Nephron progenitor cell (in vitro differentiated cells): ENCODE data around the gene PGAP2.
"Not testable (repeated sequence)": the region's sequence is repeated elsewhere in the genome, so short reads cannot be mapped to it uniquely, and the experiment has no call there.

Experiments used
- DNase-seq: peaks from one replicate; pipeline ENCODE4 v3.0.0; 2021
- H3K27ac Mint-ChIP-seq: 2 replicates; pipeline ENCODE4 v1.8.0; 2021; ENCODE audit warnings: mild to moderate bottlenecking, moderate library complexity, mixed read lengths
- H3K27me3 Mint-ChIP-seq: 2 replicates; pipeline ENCODE4 v1.8.0; 2021; ENCODE audit warnings: mild to moderate bottlenecking, low read depth, mixed read lengths; ENCODE audit not compliant: poor library complexity
- H3K36me3 Mint-ChIP-seq: 2 replicates; pipeline ENCODE4 v1.8.0; 2021; ENCODE audit warnings: low read depth, mixed read lengths
- H3K4me1 Mint-ChIP-seq: 2 replicates; pipeline ENCODE4 v1.8.0; 2021; ENCODE audit warnings: mixed read lengths
- H3K4me3 Mint-ChIP-seq: 2 replicates; pipeline ENCODE4 v1.8.0; 2021; ENCODE audit warnings: mild to moderate bottlenecking, moderate library complexity, mixed read lengths
- H3K9me3 Mint-ChIP-seq: 2 replicates; pipeline ENCODE4 v1.8.0; 2021; ENCODE audit warnings: mild to moderate bottlenecking, moderate library complexity, mixed read lengths
- CTCF ChIP-seq: fragments of 200-600 bp; sonication (generic); IDR thresholded peaks from 2 replicates; pipeline ENCODE4 v1.5.0; 2021; ENCODE audit warnings: antibody characterized with exemption

Gene PGAP2

GRCh38 chr11:3810951-3811350 is 2.6 kb downstream of the PGAP2 start:
- DNase-seq = no peak
- TF ChIP-seq CTCF = no peak
- Mint-ChIP-seq H3K4me3 (no peak overlapping the region), H3K27ac (no peak overlapping the region), H3K9me3 (no peaks in the 10 kb centered on the region), H3K27me3 (no peaks in the 10 kb centered on the region), H3K4me1 (peaks cover 44% of the 10 kb centered on the region), H3K36me3 (peaks cover 4% of the 10 kb centered on the region)

DNA sequence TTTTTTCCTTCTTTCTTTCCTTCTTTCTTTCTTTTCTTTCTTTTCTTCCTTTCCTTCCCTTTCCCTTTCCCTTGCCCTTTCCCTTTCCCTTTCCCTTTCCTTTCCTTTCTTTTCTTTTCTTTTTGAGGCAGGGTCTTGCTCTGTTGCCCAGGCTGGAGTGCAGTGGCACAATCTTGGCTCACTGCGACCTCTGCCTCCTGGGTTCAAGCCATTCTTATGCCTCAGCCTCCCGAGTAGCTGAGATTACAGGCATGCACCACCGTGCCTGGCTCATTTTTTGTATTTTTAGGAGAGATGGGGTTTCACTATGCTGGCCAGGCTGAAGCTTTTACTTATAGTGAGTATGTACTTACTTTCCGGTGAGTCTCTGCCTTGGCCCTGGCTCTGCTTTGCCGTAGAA is 6.5 kb downstream of the PGAP2 start:
- H3K9me3 Mint-ChIP-seq, DNase-seq, H3K36me3 Mint-ChIP-seq, H3K4me3 Mint-ChIP-seq, H3K27me3 Mint-ChIP-seq: not testable (repeated sequence)
- Mint-ChIP-seq H3K27ac (peak overlapping the region; percentile 92), H3K4me1 (peaks cover 38% of the 10 kb centered on the region)

GRCh38 chr11:3815845-3816244 is 7.5 kb downstream of the PGAP2 start:
- no peak for TF ChIP-seq CTCF
- no peak for DNase-seq
- Mint-ChIP-seq H3K4me3 (peak overlapping the region; percentile 12), H3K4me1 (peaks cover 32% of the 10 kb centered on the region), H3K27me3 (peaks cover 2% of the 10 kb centered on the region), H3K9me3 (no peaks in the 10 kb centered on the region), H3K36me3 (peaks cover 8% of the 10 kb centered on the region), H3K27ac (peak overlapping the region; percentile 92)

DNA sequence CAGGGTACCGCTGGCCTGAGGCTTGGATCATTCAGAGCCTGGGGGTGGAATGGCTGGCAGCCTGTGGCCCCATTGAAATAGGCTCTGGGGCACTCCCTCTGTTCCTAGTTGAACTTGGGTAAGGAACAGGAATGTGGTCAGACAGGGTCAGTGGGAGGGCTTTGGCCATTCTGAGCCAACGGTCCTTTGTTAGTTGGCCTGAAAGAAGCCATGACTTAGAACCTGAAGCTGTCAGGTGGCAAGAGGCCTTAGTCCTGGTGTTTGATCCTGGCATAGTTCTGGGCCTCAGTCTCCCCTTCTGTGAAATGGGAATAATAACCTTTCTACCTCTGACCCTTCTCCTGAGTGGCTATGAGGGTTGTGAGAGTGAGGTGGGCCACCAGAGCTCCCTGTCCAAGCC is 8.3 kb downstream of the PGAP2 start:
- H3K36me3 Mint-ChIP-seq = peaks cover 8% of the 10 kb centered on the region
- H3K4me3 Mint-ChIP-seq = no peak overlapping the region
- H3K9me3 Mint-ChIP-seq = no peaks in the 10 kb centered on the region
- H3K4me1 Mint-ChIP-seq = peaks cover 24% of the 10 kb centered on the region
- no peak overlapping the region for H3K27ac Mint-ChIP-seq
- TF ChIP-seq CTCF = no peak
- DNase-seq = no peak
- peaks cover 2% of the 10 kb centered on the region for H3K27me3 Mint-ChIP-seq

DNA sequence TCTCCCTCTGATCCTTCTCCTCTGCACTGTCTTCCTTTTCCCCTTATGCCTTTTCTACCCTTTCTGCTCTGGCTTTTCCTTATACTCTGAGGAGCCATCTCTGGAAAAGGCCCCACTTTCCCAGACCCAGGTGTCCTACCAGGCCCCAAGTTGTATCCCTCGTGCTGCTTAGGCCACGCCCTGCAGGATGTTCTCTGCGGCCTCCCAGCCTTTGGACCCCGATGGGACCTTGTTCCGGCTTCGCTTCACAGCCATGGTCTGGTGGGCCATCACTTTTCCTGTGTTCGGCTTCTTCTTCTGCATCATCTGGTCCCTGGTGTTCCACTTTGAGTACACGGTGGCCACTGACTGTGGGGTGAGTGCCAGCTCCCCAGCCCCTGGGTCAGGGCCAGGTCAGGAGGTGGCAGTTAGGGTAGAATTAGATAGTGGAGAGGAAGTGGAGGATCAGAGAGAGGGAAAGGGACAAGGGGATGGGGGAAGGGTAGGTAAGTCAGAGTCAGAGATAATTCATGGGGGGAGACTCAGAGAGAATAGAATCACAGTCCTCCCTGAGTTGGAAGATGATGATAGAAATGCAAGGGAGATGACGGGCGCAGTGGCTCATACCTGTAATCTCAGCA is 8.9 kb downstream of the PGAP2 start:
- H3K9me3 Mint-ChIP-seq = no peaks in the 10 kb centered on the region
- H3K4me3 Mint-ChIP-seq = peak overlapping the region; percentile 24
- no peak for TF ChIP-seq CTCF
- DNase-seq = no peak
- H3K4me1 Mint-ChIP-seq = peaks cover 24% of the 10 kb centered on the region
- H3K27ac Mint-ChIP-seq = peak overlapping the region; percentile 72
- peaks cover 2% of the 10 kb centered on the region for H3K27me3 Mint-ChIP-seq
- peaks cover 6% of the 10 kb centered on the region for H3K36me3 Mint-ChIP-seq

- DNase-seq = no peak
- peaks cover 41% of the 10 kb centered on the region for H3K4me1 Mint-ChIP-seq
- TF ChIP-seq CTCF = no peak
- H3K27ac Mint-ChIP-seq = no peak overlapping the region
- H3K27me3 Mint-ChIP-seq = peaks cover 2% of the 10 kb centered on the region
- peaks cover 28% of the 10 kb centered on the region for H3K36me3 Mint-ChIP-seq
- no peak overlapping the region for H3K4me3 Mint-ChIP-seq
- H3K9me3 Mint-ChIP-seq = no peaks in the 10 kb centered on the region
These were observed 12.6 kb downstream of the PGAP2 start for GRCh38 chr11:3820971-3821370.
